ENCODE measurements around the gene NOX5. TPM values are rescaled to one million over a fixed set of nuclear protein-coding genes. Genes with fewer than 3 reads are reported as not detected.

The NOX5 gene
- total RNA-seq, 4 donors from 2014 or later, result 0.27 TPM; not detected in 3

DNA sequence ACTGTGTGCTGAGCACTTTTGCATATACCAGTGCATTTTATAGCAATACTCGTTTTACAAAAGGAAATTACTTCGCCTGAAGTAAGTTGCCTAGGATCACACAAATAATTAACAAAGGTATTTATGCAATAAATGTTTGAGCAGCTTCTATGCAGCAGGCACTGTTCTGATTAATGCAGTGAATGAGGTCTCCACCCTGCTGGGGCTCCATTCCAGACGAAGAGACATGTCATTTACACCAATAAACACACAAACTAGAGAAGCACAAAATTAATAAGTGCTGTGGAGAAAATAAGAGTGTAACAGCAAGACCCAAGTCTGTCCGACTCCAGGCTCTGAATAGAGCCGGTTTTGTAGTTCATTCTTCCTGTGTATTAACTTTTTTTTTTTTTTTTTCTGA lies 17.5 kb downstream of the NOX5 start:
- Histone ChIP-seq H3K27ac (no peak overlapping the region), H3K36me3 (no peaks in the 10 kb centered on the region), H3K4me1 (peaks cover 0 to 6% (median 3%) of the 10 kb centered on the region in 4 donors), H3K9me3 (no peaks in the 10 kb centered on the region), H3K4me3 (peak overlapping the region in 2 of 4 donors; percentile 25 to 37), H3K27me3 (peaks cover 22% of the 10 kb centered on the region)
- intact Hi-C loops (cut with DNase I; ENCODE audit: low total_unique reads), result no loop called here
- no peak for DNase-seq
- in situ Hi-C loops (cut with MboI; ENCODE audit: low pct_ligation_motif_present in 1 of 4, low pct_unique_long_range_greater_than_20kb in 1 of 4, low sequenced_read_pairs in 3 of 4), result no loop called here
- TF ChIP-seq, protein P1, sequence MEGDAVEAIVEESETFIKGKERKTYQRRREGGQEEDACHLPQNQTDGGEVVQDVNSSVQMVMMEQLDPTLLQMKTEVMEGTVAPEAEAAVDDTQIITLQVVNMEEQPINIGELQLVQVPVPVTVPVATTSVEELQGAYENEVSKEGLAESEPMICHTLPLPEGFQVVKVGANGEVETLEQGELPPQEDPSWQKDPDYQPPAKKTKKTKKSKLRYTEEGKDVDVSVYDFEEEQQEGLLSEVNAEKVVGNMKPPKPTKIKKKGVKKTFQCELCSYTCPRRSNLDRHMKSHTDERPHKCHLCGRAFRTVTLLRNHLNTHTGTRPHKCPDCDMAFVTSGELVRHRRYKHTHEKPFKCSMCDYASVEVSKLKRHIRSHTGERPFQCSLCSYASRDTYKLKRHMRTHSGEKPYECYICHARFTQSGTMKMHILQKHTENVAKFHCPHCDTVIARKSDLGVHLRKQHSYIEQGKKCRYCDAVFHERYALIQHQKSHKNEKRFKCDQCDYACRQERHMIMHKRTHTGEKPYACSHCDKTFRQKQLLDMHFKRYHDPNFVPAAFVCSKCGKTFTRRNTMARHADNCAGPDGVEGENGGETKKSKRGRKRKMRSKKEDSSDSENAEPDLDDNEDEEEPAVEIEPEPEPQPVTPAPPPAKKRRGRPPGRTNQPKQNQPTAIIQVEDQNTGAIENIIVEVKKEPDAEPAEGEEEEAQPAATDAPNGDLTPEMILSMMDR (IDR thresholded peaks at IDR 0.05), result no peak
- no peak for TF ChIP-seq POLR2AphosphoS5 (IDR thresholded peaks at IDR 0.05)
- no peak for TF ChIP-seq POLR2A (IDR thresholded peaks at IDR 0.05)
- no peak for TF ChIP-seq EP300 (IDR thresholded peaks at IDR 0.05; ENCODE audit: low read depth)
- 29 to 37% methylated on average over 5 of the region's 5 CpGs for WGBS, 2 donors (ENCODE audit: low coverage in 1 of 2)

DNA sequence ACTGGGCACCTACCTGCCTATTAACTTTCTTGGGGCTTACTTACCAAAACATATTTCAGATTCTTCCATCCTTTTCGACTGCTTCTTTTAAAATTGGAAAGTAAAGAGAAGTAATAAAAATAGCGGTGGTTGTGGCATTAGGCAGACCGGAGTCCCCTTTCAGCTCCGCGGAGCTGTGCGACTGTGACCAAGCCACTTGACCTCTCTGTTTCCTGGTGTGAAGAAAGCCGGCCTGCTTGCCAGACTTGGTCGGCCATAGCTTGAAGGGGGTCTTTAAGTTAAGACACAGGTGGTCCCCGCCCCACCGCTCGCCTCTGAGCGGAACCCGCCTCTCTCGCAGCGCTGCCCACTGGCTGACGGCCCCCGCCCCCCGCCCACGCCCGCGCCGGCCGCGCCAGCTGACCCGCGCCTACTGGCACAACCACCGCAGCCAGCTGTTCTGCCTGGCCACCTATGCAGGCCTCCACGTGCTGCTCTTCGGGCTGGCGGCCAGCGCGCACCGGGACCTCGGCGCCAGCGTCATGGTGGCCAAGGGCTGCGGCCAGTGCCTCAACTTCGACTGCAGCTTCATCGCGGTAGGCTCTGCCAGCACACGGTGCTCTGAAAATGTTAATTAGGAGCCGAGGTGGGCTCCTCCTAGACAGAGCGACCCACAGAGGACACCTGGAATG lies 18.3 kb downstream of the NOX5 start:
- Histone ChIP-seq H3K36me3 (no peaks in the 10 kb centered on the region), H3K27ac (no peak overlapping the region), H3K9me3 (no peaks in the 10 kb centered on the region), H3K4me1 (peaks cover 0 to 6% (median 3%) of the 10 kb centered on the region in 4 donors), H3K4me3 (no peak overlapping the region), H3K27me3 (peaks cover 22% of the 10 kb centered on the region)
- 89% methylated on average over 43 of the region's 43 CpGs; no CpG with 5 or more reads in 1 of the 2 donors for WGBS, 2 donors (ENCODE audit: low coverage in 1 of 2)
- TF ChIP-seq EP300 (IDR thresholded peaks at IDR 0.05; ENCODE audit: low read depth), result no peak
- no peak for TF ChIP-seq POLR2AphosphoS5 (IDR thresholded peaks at IDR 0.05)
- TF ChIP-seq, protein P1 (IDR thresholded peaks at IDR 0.05), result no peak
- no peak for TF ChIP-seq POLR2A (IDR thresholded peaks at IDR 0.05)
- no peak for DNase-seq
- intact Hi-C loops (cut with DNase I; ENCODE audit: low total_unique reads) (no loop called here), in situ Hi-C loops (cut with MboI; ENCODE audit: low pct_ligation_motif_present in 1 of 4, low pct_unique_long_range_greater_than_20kb in 1 of 4, low sequenced_read_pairs in 3 of 4) (no loop called here)

DNA sequence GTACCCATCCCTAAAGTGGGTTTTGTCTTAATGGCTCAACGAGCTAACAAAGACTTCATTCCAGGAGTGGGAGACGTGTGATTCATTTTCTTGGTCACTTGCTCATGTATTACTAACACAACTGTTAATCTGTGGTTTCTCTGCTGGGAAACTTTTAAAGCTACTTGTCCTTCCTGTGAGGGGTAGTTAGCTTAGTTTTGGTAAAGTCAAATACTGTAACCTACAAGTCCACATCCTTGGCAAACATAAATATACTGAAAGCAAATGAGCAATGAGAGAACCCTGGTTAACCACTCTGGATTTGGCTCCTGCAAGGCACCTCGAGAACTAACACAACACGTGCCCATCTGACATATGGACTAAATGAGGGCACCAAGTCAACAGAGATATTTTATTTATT lies 19.9 kb downstream of the NOX5 start:
- 46 to 50% methylated on average over 3 to 4 of the region's 4 CpGs for WGBS, 2 donors (ENCODE audit: low coverage in 1 of 2)
- Histone ChIP-seq H3K9me3 (no peaks in the 10 kb centered on the region), H3K27ac (no peak overlapping the region), H3K4me1 (peaks cover 0 to 6% (median 3%) of the 10 kb centered on the region in 4 donors), H3K4me3 (no peak overlapping the region), H3K36me3 (no peaks in the 10 kb centered on the region), H3K27me3 (peaks cover 22% of the 10 kb centered on the region)
- DNase-seq, result no peak
- intact Hi-C loops (cut with DNase I; ENCODE audit: low total_unique reads), result no loop called here
- TF ChIP-seq EP300 (IDR thresholded peaks at IDR 0.05; ENCODE audit: low read depth) (no peak), POLR2AphosphoS5 (IDR thresholded peaks at IDR 0.05) (no peak)
- in situ Hi-C loops (cut with MboI; ENCODE audit: low pct_ligation_motif_present in 1 of 4, low pct_unique_long_range_greater_than_20kb in 1 of 4, low sequenced_read_pairs in 3 of 4), result no loop called here

DNA sequence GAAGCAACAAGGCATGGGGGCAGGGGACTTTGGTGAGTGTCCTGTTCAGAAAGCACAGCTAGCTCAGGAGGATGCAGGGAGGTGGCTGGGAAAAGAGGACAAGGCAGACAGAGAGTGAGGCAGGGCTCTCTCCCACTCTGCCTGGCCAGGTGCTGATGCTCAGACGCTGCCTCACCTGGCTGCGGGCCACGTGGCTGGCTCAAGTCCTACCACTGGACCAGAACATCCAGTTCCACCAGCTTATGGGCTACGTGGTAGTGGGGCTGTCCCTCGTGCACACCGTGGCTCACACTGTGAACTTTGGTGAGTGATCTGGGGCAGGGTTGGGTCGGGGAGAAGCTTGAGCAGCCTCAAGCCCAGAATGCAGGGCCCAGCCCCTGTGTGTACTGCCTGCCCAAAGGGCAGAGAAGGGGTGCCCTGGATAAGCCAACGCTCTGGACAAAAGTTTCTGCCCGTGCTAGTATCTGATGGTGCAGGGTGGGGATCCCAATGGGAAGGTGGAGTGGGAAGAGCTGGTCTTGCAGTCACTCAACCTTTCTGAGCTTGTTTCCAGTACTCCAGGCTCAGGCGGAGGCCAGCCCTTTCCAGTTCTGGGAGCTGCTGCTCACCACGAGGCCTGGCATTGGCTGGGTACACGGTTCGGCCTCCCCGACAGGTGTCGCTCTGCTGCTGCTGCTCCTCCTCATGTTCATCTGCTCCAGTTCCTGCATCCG lies 20.9 kb downstream of the NOX5 start:
- Histone ChIP-seq H3K4me3 (no peak overlapping the region), H3K4me1 (peaks cover 0 to 6% (median 3%) of the 10 kb centered on the region in 4 donors), H3K9me3 (no peaks in the 10 kb centered on the region), H3K36me3 (no peaks in the 10 kb centered on the region), H3K27me3 (peaks cover 22% of the 10 kb centered on the region), H3K27ac (no peak overlapping the region)
- in situ Hi-C loops (cut with MboI; ENCODE audit: low pct_ligation_motif_present in 1 of 4, low pct_unique_long_range_greater_than_20kb in 1 of 4, low sequenced_read_pairs in 3 of 4) (no loop called here), intact Hi-C loops (cut with DNase I; ENCODE audit: low total_unique reads) (no loop called here)
- DNase-seq, result peak; percentile 26
- TF ChIP-seq POLR2A (IDR thresholded peaks at IDR 0.05), result no peak
- TF ChIP-seq EP300 (IDR thresholded peaks at IDR 0.05; ENCODE audit: low read depth), result no peak
- TF ChIP-seq, protein P1 (IDR thresholded peaks at IDR 0.05), result peak in 2 of 5 experiments; percentile 21 to 23
- WGBS, 2 donors (ENCODE audit: low coverage in 1 of 2), result 53% methylated on average over 15 of the region's 16 CpGs; no CpG with 5 or more reads in 1 of the 2 donors
